B cell (primary cell): Measurements from ENCODE around the gene SNRPD3.

ENCODE experiments used
- EZH2 ChIP-seq: IDR thresholded peaks from 2 replicates; pipeline ENCODE4 v1.6.1; 2012; ENCODE audit warnings: borderline replicate concordance, low read depth, mild to moderate bottlenecking, moderate library complexity, low read length; ENCODE audit not compliant: insufficient read depth, poor library complexity, severe bottlenecking
- TF ChIP-seq, protein P1 (sequence below): fragments of 200-600 bp; IDR thresholded peaks from one replicate; pipeline ENCODE4 v1.8.0; 2022; ENCODE audit warnings: antibody characterized with exemption, mild to moderate bottlenecking

DNA sequence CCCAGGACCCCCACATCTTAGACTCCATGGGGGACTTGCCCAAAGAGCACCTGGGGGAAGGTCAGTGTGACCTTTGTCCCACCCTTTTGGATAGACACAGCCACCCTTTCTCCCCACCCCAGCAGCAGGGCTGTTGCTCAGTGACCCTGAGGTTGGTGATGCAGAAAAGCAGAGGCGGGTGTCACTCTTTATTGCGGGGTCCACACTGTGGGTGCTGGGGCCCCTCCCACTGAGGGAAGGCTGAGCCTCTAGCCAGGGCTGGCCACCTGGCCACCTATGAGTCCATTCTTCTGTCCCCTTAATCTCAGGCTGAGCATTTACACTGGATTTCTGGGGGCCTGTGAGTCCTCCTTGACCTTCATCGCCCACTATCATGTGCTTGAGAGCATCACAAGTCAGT lies 29.7 kb downstream of the SNRPD3 start:
- TF ChIP-seq EZH2, result no peak
- TF ChIP-seq, protein P1, sequence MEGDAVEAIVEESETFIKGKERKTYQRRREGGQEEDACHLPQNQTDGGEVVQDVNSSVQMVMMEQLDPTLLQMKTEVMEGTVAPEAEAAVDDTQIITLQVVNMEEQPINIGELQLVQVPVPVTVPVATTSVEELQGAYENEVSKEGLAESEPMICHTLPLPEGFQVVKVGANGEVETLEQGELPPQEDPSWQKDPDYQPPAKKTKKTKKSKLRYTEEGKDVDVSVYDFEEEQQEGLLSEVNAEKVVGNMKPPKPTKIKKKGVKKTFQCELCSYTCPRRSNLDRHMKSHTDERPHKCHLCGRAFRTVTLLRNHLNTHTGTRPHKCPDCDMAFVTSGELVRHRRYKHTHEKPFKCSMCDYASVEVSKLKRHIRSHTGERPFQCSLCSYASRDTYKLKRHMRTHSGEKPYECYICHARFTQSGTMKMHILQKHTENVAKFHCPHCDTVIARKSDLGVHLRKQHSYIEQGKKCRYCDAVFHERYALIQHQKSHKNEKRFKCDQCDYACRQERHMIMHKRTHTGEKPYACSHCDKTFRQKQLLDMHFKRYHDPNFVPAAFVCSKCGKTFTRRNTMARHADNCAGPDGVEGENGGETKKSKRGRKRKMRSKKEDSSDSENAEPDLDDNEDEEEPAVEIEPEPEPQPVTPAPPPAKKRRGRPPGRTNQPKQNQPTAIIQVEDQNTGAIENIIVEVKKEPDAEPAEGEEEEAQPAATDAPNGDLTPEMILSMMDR, result no peak
